WTC11 (cell line): Measurements from ENCODE around the gene DLGAP3. TPM values are rescaled to one million over a fixed set of nuclear protein-coding genes. Genes with fewer than 3 reads are reported as not detected.

Experiments
- ATAC-seq: fragments of 200-7000 bp; cut with Tn5 transposase; 2 replicates; pipeline ENCODE4 v1.10.0; 2021; ENCODE audit warnings: mild to moderate bottlenecking, moderate library complexity
- CTCF ChIA-PET: fragments of 300-600 bp; sonication (Branson Sonifier 250); formaldehyde crosslinking; loops from one replicate; lab custom pipeline; 2021; ENCODE audit warnings: antibody characterized with exemption; lab: Charles Lee
- POLR2A ChIA-PET: fragments of 350-600 bp; sonication (Branson Sonifier 250); formaldehyde crosslinking; loops from one replicate; lab custom pipeline; 2021; ENCODE audit warnings: antibody characterized with exemption; lab: Charles Lee
- DNase-seq: peaks from one replicate; pipeline ENCODE4 v3.0.0; 2021; ENCODE audit warnings: low spot score
- H3K27ac Mint-ChIP-seq: 2 replicates; pipeline ENCODE4 v1.8.0; 2021; ENCODE audit warnings: mixed read lengths
- H3K27me3 Mint-ChIP-seq: 2 replicates; pipeline ENCODE4 v1.8.0; 2021; ENCODE audit warnings: low read depth, mild to moderate bottlenecking, moderate library complexity, mixed read lengths
- H3K36me3 Mint-ChIP-seq: 2 replicates; pipeline ENCODE4 v1.8.0; 2021; ENCODE audit warnings: mixed read lengths
- H3K4me1 Mint-ChIP-seq: 2 replicates; pipeline ENCODE4 v1.8.0; 2022; ENCODE audit warnings: mixed read lengths
- H3K4me3 Mint-ChIP-seq: 2 replicates; pipeline ENCODE4 v1.8.0; 2021; ENCODE audit warnings: mild to moderate bottlenecking, moderate library complexity, mixed read lengths
- H3K9me3 Mint-ChIP-seq: 2 replicates; pipeline ENCODE4 v1.8.0; 2021; ENCODE audit warnings: mixed read lengths
- ETV6 ChIP-seq: sonication (generic); formaldehyde crosslinking; IDR thresholded peaks from 2 replicates; pipeline ENCODE4 v1.8.1; 2022; ENCODE audit warnings: mild to moderate bottlenecking, missing genetic modification reagents
- FOXJ3 ChIP-seq: sonication (generic); formaldehyde crosslinking; IDR thresholded peaks from 2 replicates; pipeline ENCODE4 v1.9.0; 2021; ENCODE audit warnings: missing genetic modification reagents, mild to moderate bottlenecking, borderline replicate concordance
- JAZF1 ChIP-seq: fragments of 250-450 bp; sonication (Bioruptor Pico); IDR thresholded peaks from 2 replicates; pipeline ENCODE4 v1.9.0; 2021; ENCODE audit warnings: moderate library complexity, mild to moderate bottlenecking, inconsistent platforms
- MXD4 ChIP-seq: fragments of 250-450 bp; sonication (Bioruptor Pico); IDR thresholded peaks from 2 replicates; pipeline ENCODE4 v1.8.0; 2021; ENCODE audit warnings: mild to moderate bottlenecking, moderate library complexity, borderline replicate concordance
- PRRX2 ChIP-seq: fragments of 250-450 bp; sonication (Bioruptor Pico); IDR thresholded peaks from 2 replicates; pipeline ENCODE4 v1.8.0; 2021; ENCODE audit warnings: mild to moderate bottlenecking
- SMAD3 ChIP-seq: sonication (generic); formaldehyde crosslinking; IDR thresholded peaks from 2 replicates; pipeline ENCODE4 v1.8.0; 2022; ENCODE audit warnings: missing genetic modification reagents, mild to moderate bottlenecking, borderline replicate concordance
- ZNF121 ChIP-seq: sonication (generic); formaldehyde crosslinking; IDR thresholded peaks from 2 replicates; pipeline ENCODE4 v1.8.0; 2023; ENCODE audit warnings: missing genetic modification reagents
- ZNF423 ChIP-seq: fragments of 250-450 bp; sonication (Bioruptor Pico); IDR thresholded peaks from 2 replicates; pipeline ENCODE4 v2.1.2; 2022; ENCODE audit warnings: mild to moderate bottlenecking, moderate library complexity
- total RNA-seq: library from RNA; stranded (reverse); gene quantifications from 3 replicates; pipeline ENCODE4 v1.2.3, GENCODE V29; 2021
- TF ChIP-seq, protein P1 (sequence below): fragments of 250-450 bp; sonication (Bioruptor Pico); IDR thresholded peaks from 2 replicates; pipeline ENCODE4 v1.8.0; 2021; ENCODE audit warnings: mild to moderate bottlenecking
- TF ChIP-seq, protein P2 (sequence below): sonication (generic); formaldehyde crosslinking; IDR thresholded peaks from 2 replicates; pipeline ENCODE4 v1.8.0; 2022; ENCODE audit warnings: mild to moderate bottlenecking, missing genetic modification reagents
- TF ChIP-seq, protein P3 (sequence below): sonication (generic); formaldehyde crosslinking; conservative IDR thresholded peaks from 2 replicates; pipeline ENCODE4 v1.8.1; 2022; ENCODE audit warnings: mild to moderate bottlenecking, missing genetic modification reagents
- TF ChIP-seq, protein P4 (sequence below): fragments of 200-600 bp; IDR thresholded peaks from 2 replicates; pipeline ENCODE4 v1.8.0; 2022; ENCODE audit warnings: antibody characterized with exemption
- TF ChIP-seq, protein P5 (sequence below): fragments of 250-450 bp; sonication (Bioruptor Pico); IDR thresholded peaks from 2 replicates; pipeline ENCODE4 v2.1.2; 2022; ENCODE audit warnings: mild to moderate bottlenecking, moderate library complexity

Gene DLGAP3
- total RNA-seq, 1 experiment from 2014 or later = 11.3 TPM

DNA sequence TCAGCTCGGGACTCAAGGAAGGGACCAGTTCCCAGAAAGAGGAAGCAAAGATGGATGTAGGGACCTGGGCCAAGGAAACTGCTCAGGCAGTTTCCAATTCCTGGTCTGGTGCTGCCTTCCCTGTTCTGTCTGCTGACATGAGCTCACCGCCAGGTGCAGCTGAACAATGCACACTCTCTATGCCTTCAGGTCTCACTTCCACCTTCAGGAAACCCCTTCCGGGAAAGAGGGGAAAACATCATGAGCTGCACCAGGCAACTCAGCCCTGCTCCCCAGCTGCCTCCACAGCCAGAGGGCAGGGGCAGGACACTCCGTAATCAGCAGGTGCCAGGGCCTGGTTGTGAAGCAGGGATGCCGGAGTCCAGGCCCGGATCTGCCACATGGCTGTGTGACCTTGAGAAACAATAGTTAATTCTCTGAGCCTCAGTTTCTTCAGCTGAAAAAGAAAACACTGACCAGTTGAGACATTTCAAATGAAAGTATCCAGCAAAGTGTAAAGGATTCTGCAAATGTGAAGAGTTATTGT is 97.7 kb downstream of the DLGAP3 start (continued):
- TF ChIP-seq, protein P1, sequence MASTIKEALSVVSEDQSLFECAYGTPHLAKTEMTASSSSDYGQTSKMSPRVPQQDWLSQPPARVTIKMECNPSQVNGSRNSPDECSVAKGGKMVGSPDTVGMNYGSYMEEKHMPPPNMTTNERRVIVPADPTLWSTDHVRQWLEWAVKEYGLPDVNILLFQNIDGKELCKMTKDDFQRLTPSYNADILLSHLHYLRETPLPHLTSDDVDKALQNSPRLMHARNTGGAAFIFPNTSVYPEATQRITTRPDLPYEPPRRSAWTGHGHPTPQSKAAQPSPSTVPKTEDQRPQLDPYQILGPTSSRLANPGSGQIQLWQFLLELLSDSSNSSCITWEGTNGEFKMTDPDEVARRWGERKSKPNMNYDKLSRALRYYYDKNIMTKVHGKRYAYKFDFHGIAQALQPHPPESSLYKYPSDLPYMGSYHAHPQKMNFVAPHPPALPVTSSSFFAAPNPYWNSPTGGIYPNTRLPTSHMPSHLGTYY (CRISPR knock-in tag) = no peak
- no peak for TF ChIP-seq ZNF423 (CRISPR knock-in tag)

DNA sequence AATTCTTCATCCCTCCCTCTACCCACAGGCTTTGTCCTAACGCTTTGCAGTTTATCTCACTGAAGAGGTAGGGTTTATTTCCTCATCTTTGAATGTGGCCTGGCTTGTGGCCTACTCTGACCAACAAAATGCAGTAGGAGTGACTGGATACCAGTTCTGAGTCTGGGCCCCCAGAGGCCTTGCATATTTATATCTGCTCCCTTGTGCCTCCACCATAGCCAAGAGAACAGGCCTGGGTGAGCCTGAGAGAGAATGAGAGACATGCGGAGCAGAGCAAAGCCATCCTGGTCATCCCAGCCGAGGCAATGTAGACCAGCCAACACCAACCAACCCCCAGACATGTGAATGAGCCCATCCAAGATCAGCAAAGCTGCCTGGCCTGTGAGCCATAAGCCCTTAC is 100.2 kb downstream of the DLGAP3 start:
- no peak overlapping the region for H3K27ac Mint-ChIP-seq
- TF ChIP-seq SMAD3 (CRISPR knock-in tag) (no peak), ZNF121 (CRISPR knock-in tag) (no peak), MXD4 (no peak), ETV6 (no peak), PRRX2 (CRISPR knock-in tag) (no peak), JAZF1 (no peak)
- TF ChIP-seq, protein P2, sequence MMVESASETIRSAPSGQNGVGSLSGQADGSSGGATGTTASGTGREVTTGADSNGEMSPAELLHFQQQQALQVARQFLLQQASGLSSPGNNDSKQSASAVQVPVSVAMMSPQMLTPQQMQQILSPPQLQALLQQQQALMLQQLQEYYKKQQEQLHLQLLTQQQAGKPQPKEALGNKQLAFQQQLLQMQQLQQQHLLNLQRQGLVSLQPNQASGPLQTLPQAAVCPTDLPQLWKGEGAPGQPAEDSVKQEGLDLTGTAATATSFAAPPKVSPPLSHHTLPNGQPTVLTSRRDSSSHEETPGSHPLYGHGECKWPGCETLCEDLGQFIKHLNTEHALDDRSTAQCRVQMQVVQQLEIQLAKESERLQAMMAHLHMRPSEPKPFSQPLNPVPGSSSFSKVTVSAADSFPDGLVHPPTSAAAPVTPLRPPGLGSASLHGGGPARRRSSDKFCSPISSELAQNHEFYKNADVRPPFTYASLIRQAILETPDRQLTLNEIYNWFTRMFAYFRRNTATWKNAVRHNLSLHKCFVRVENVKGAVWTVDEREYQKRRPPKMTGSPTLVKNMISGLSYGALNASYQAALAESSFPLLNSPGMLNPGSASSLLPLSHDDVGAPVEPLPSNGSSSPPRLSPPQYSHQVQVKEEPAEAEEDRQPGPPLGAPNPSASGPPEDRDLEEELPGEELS (CRISPR knock-in tag) = no peak
- TF ChIP-seq, protein P3, sequence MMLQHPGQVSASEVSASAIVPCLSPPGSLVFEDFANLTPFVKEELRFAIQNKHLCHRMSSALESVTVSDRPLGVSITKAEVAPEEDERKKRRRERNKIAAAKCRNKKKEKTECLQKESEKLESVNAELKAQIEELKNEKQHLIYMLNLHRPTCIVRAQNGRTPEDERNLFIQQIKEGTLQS (CRISPR knock-in tag) = no peak
- TF ChIP-seq, protein P4, sequence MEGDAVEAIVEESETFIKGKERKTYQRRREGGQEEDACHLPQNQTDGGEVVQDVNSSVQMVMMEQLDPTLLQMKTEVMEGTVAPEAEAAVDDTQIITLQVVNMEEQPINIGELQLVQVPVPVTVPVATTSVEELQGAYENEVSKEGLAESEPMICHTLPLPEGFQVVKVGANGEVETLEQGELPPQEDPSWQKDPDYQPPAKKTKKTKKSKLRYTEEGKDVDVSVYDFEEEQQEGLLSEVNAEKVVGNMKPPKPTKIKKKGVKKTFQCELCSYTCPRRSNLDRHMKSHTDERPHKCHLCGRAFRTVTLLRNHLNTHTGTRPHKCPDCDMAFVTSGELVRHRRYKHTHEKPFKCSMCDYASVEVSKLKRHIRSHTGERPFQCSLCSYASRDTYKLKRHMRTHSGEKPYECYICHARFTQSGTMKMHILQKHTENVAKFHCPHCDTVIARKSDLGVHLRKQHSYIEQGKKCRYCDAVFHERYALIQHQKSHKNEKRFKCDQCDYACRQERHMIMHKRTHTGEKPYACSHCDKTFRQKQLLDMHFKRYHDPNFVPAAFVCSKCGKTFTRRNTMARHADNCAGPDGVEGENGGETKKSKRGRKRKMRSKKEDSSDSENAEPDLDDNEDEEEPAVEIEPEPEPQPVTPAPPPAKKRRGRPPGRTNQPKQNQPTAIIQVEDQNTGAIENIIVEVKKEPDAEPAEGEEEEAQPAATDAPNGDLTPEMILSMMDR = no peak
- TF ChIP-seq, protein P5, sequence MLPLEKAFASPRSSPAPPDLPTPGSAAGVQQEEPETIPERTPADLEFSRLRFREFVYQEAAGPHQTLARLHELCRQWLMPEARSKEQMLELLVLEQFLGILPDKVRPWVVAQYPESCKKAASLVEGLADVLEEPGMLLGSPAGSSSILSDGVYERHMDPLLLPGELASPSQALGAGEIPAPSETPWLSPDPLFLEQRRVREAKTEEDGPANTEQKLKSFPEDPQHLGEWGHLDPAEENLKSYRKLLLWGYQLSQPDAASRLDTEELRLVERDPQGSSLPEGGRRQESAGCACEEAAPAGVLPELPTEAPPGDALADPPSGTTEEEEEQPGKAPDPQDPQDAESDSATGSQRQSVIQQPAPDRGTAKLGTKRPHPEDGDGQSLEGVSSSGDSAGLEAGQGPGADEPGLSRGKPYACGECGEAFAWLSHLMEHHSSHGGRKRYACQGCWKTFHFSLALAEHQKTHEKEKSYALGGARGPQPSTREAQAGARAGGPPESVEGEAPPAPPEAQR (CRISPR knock-in tag) = no peak
- no peaks in the 10 kb centered on the region; the same call in 1 of the 2 replicates for H3K27me3 Mint-ChIP-seq
- ChIA-PET POLR2A (no interaction called here), CTCF (no interaction called here)
- H3K36me3 Mint-ChIP-seq = no peaks in the 10 kb centered on the region
- no peak for DNase-seq
- no peaks in the 10 kb centered on the region for H3K9me3 Mint-ChIP-seq
- no peak for ATAC-seq
- H3K4me1 Mint-ChIP-seq = no peaks in the 10 kb centered on the region
- H3K4me3 Mint-ChIP-seq = no peak overlapping the region

DNA sequence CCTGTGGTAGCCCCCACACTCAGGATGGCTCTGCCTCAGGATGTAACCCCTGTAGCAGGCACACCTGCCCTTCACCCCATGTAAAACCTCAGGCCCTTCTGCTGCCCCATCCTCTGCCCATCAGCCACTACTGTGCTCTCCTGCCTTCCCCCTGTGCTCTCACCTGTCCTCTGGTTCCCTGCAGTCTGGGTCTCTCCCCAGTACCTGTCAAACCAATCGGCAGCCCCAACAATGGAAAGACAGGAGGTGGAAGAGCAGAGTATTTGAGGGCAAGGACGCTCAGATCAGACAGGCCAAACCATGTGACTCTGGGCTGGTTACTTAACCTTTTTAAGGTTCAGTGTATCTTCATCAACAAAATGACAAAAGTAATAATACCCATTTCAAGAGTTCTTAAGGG is 100.8 kb downstream of the DLGAP3 start:
- H3K9me3 Mint-ChIP-seq = no peaks in the 10 kb centered on the region
- no peaks in the 10 kb centered on the region for H3K27me3 Mint-ChIP-seq
- H3K4me3 Mint-ChIP-seq = no peak overlapping the region
- TF ChIP-seq FOXJ3 (CRISPR knock-in tag) = no peak
- TF ChIP-seq, protein P2 (CRISPR knock-in tag) = no peak
- TF ChIP-seq JAZF1 = no peak
- ATAC-seq (no peak), DNase-seq (no peak)
- CTCF ChIA-PET = interaction anchor here (1.8 to 2.1 kb wide), 2 partner anchors 24 to 42 kb away, joined by 6 to 8 read pairs; no protein-coding TSS in a partner anchor
- H3K27ac Mint-ChIP-seq = no peak overlapping the region
- no peaks in the 10 kb centered on the region for H3K4me1 Mint-ChIP-seq
- POLR2A ChIA-PET = no interaction called here
- H3K36me3 Mint-ChIP-seq = no peaks in the 10 kb centered on the region
